HG02588 (cell line): Measurements from ENCODE around the gene NAPSA.
A peak's percentile ranks its signal among the peaks of the same experiment; 100 is the strongest.
"Not testable (repeated sequence)": the region's sequence is repeated elsewhere in the genome, so short reads cannot be mapped to it uniquely, and the experiment has no call there.

ENCODE experiments used
- ATAC-seq: cut with Tn5 transposase; IDR thresholded peaks from one replicate; pipeline ENCODE4 v1.9.1; 2021; ENCODE audit warnings: mild to moderate bottlenecking, moderate library complexity; ENCODE audit not compliant: unreplicated experiment

The NAPSA gene

GRCh38 chr19:50361290-50362029, 4.0 kb downstream of the NAPSA start:
- ATAC-seq: no peak

GRCh38 chr19:50359328-50359818, 6.1 kb downstream of the NAPSA start:
- no peak for ATAC-seq

GRCh38 chr19:50358483-50359327, 6.7 kb downstream of the NAPSA start:
- ATAC-seq: no peak

GRCh38 chr19:50357178-50358100, 8.0 kb downstream of the NAPSA start:
- ATAC-seq: peak; percentile 45

GRCh38 chr19:50356691-50357177, 8.7 kb downstream of the NAPSA start:
- ATAC-seq: no peak

- not testable (repeated sequence) for ATAC-seq
Measured at GRCh38 chr19:50353487-50353880, 12.0 kb downstream of the NAPSA start.

GRCh38 chr19:50352242-50352641, 13.2 kb downstream of the NAPSA start:
- no peak for ATAC-seq

- no peak for ATAC-seq
Measured at GRCh38 chr19:50349277-50350057, 16.0 kb downstream of the NAPSA start.

- ATAC-seq: not testable (repeated sequence)
Measured at GRCh38 chr19:50347089-50347581, 18.3 kb downstream of the NAPSA start.

- peak; percentile 37 for ATAC-seq
Measured at GRCh38 chr19:50344661-50345318, 20.6 kb downstream of the NAPSA start.

- peak; percentile 56 for ATAC-seq
Measured at GRCh38 chr19:50341091-50341564, 24.3 kb downstream of the NAPSA start.

GRCh38 chr19:50340331-50340730, 25.1 kb downstream of the NAPSA start:
- no peak for ATAC-seq

GRCh38 chr19:50337031-50337430, 28.4 kb downstream of the NAPSA start:
- ATAC-seq: not testable (repeated sequence)

GRCh38 chr19:50334741-50335421, 30.6 kb downstream of the NAPSA start:
- no peak for ATAC-seq

- peak; percentile 19 for ATAC-seq
Measured at GRCh38 chr19:50333737-50334617, 31.5 kb downstream of the NAPSA start.

- peak; percentile 40 for ATAC-seq
Measured at GRCh38 chr19:50333235-50333736, 32.2 kb downstream of the NAPSA start.
